ENCODE data around the gene HOMER2.
A peak's percentile ranks its signal among the peaks of the same experiment; 100 is the strongest.

Gene HOMER2

GRCh38 chr15:82810061-82810889 is 142.2 kb downstream of the HOMER2 start:
- peaks cover 0 to 31% (median 12%) of the 10 kb centered on the region in 4 donors for H3K4me1 ChIP-seq
- TF ChIP-seq CTCF (IDR thresholded peaks at IDR 0.05): no peak
- peak overlapping the region; percentile 96 to 99 for H3K27ac ChIP-seq
- intact Hi-C loops (cut with DNase I; ENCODE audit: low total_unique reads): no loop called here
- no peaks in the 10 kb centered on the region for H3K27me3 ChIP-seq
- H3K36me3 ChIP-seq: peaks cover 16 to 22% (median 17%) of the 10 kb centered on the region in 3 donors
- H3K4me3 ChIP-seq: peak overlapping the region; percentile 92 to 98
- no peak for DNase-seq
- H3K9me3 ChIP-seq: no peaks in the 10 kb centered on the region

- intact Hi-C loops (cut with DNase I; ENCODE audit: low total_unique reads): loop anchor here (5.0 to 10.0 kb wide), 2 partner anchors 57 to 405 kb away; no protein-coding TSS in a partner anchor
- DNase-seq: peak; percentile 99 to 100
- H3K4me1 ChIP-seq: peaks cover 0 to 31% (median 13%) of the 10 kb centered on the region in 4 donors
- H3K9me3 ChIP-seq: no peaks in the 10 kb centered on the region
- peaks cover 9 to 17% (median 9%) of the 10 kb centered on the region in 3 donors for H3K36me3 ChIP-seq
- H3K27me3 ChIP-seq: no peaks in the 10 kb centered on the region
- H3K4me3 ChIP-seq: peak within 1 kb of the TSS; percentile 92 to 98
- peak within 1 kb of the TSS; percentile 96 to 99 for H3K27ac ChIP-seq
- no peak for TF ChIP-seq CTCF (IDR thresholded peaks at IDR 0.05)
Observed at GRCh38 chr15:82809308-82810060, 143.0 kb downstream of the HOMER2 start, which contains the start of gene WHAMM. Gene WHAMM, plus strand, starts transcription at chr15:82809628. Its CDS starts 99 bp downstream, at chr15:82809727.

- Histone ChIP-seq H3K4me3 (no peak overlapping the region), H3K36me3 (peaks cover under 1 to 8% (median under 1%) of the 10 kb centered on the region in 3 donors), H3K27ac (peak overlapping the region; percentile 96 to 99), H3K9me3 (no peaks in the 10 kb centered on the region), H3K4me1 (peaks cover 0 to 31% (median 12%) of the 10 kb centered on the region in 4 donors), H3K27me3 (no peaks in the 10 kb centered on the region)
- no peak for TF ChIP-seq CTCF (IDR thresholded peaks at IDR 0.05)
- no peak for DNase-seq
- intact Hi-C loops (cut with DNase I; ENCODE audit: low total_unique reads): loop anchor here (5.0 to 10.0 kb wide), 2 partner anchors 56 to 406 kb away; no protein-coding TSS in a partner anchor
Observed at GRCh38 chr15:82808634-82809041, 143.9 kb downstream of the HOMER2 start.

- no peaks in the 10 kb centered on the region for H3K9me3 ChIP-seq
- DNase-seq: no peak
Observed at GRCh38 chr15:82807920-82808633, 144.4 kb downstream of the HOMER2 start.

More at GRCh38 chr15:82807920-82808633, 144.4 kb downstream of the HOMER2 start:
- no peak for TF ChIP-seq CTCF (IDR thresholded peaks at IDR 0.05)
- H3K27me3 ChIP-seq: no peaks in the 10 kb centered on the region
- peaks cover 0 to 27% (median 12%) of the 10 kb centered on the region in 4 donors for H3K4me1 ChIP-seq
- no peak overlapping the region for H3K4me3 ChIP-seq
- intact Hi-C loops (cut with DNase I; ENCODE audit: low total_unique reads): loop anchor here (5.0 to 10.0 kb wide), 2 partner anchors 56 to 407 kb away; no protein-coding TSS in a partner anchor
- peaks cover 0 to 3% (median 0%) of the 10 kb centered on the region in 3 donors for H3K36me3 ChIP-seq
- peak overlapping the region in 1 of 2 donors; percentile 96 for H3K27ac ChIP-seq
